ENCODE data around the gene ADD3. TPM values are rescaled to one million over a fixed set of nuclear protein-coding genes. Genes with fewer than 3 reads are reported as not detected.

The ADD3 gene
- 100 to 1,000 TPM in 1 of 2 donors, 10 to 100 TPM in 1; 60.3 to 123 TPM for total RNA-seq

DNA sequence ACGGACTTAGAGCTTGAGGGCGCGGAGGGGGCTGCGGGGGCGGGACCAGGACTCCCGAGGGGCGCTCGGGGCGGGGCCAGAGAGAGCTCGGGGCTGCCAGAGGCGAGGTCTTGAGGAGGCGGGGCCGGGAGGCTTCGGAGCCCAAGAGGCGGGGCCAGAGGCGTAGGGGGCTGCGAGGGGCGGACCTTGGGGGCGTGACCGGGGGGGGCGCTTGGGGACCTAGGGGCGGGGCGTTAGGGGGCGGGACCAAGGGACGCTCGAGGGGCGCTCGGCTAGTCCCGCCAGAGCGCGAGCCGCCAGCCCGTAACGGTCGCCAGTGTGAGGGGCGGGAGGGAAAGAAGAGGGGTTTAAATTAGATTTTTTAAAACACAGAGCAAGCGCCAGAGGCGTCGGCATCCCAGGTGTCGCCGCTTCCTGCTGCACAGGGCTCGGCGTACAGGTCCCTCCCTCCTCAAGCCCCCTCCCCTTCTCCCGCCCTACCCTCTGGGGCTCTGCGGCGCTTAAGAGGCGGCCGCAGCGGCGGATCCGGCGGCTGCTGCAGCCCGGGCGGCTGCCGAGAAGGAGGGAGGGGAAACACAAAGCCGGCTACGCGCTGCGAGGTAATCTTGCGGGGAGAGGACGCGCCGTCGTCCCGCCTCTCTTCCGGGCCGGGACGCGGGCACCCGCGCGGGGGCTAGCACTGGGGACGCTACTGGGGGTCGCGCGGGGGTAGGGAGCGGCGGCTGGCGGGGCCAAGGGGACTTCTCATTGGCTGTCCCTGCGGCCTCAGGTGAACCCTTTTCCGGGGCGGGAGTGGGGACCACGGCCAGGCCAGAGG, at the start of gene ADD3:
ADD3 (plus strand) TSS at position 284 of the 817 bp plus-strand sequence. CDS start 92,670 bp downstream, outside the sequence.
- peak; percentile 76 to 83 for DNase-seq (ENCODE audit: low spot score in 2 of 2)
- Mint-ChIP-seq H3K9me3 (no peaks in the 10 kb centered on the region), H3K36me3 (peaks cover 6 to 8% of the 10 kb centered on the region in 2 donors), H3K27ac (peak within 1 kb of the TSS in 1 of 2 donors; percentile 95)
- ATAC-seq = peak; percentile 58 to 70

DNA sequence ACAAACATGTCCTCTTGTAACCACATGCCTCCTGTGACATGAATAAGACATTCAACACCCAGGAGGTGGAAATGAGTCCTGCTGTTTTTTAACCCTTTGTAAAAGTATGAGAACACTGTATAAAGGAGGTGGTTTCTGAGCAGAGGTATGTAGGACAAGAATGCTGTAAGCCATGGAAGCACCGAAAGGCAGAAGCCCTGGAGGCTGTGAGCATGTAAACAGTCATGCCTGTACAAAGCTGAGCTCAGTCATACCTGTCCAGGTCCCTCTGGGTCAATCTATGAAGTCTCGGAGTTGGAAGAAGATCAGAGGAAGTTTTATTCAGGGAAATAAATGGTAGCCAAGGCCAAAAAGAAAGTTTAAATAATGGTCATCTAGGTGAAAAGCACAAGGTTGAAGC, 49.7 kb upstream of the ADD3 start:
- H3K27ac Mint-ChIP-seq = no peak overlapping the region
- ATAC-seq (no peak), DNase-seq (ENCODE audit: low spot score in 2 of 2) (no peak)
- peaks cover 0 to 3% of the 10 kb centered on the region in 2 donors for H3K9me3 Mint-ChIP-seq
- H3K36me3 Mint-ChIP-seq = no peaks in the 10 kb centered on the region

GRCh38 chr10:109959259-109960145, 48.3 kb upstream of the ADD3 start:
- H3K36me3 Mint-ChIP-seq = no peaks in the 10 kb centered on the region
- no peak for ATAC-seq
- no peak overlapping the region for H3K27ac Mint-ChIP-seq
- no peak for DNase-seq (ENCODE audit: low spot score in 2 of 2)
- H3K9me3 Mint-ChIP-seq = peaks cover 0 to 3% of the 10 kb centered on the region in 2 donors

- no peak for ATAC-seq
- Mint-ChIP-seq H3K36me3 (no peaks in the 10 kb centered on the region), H3K9me3 (peaks cover 0 to 3% of the 10 kb centered on the region in 2 donors), H3K27ac (peak overlapping the region in 1 of 2 donors; percentile 23)
- no peak for DNase-seq (ENCODE audit: low spot score in 2 of 2)
Observed at GRCh38 chr10:109960682-109961081, 47.1 kb upstream of the ADD3 start.

DNA sequence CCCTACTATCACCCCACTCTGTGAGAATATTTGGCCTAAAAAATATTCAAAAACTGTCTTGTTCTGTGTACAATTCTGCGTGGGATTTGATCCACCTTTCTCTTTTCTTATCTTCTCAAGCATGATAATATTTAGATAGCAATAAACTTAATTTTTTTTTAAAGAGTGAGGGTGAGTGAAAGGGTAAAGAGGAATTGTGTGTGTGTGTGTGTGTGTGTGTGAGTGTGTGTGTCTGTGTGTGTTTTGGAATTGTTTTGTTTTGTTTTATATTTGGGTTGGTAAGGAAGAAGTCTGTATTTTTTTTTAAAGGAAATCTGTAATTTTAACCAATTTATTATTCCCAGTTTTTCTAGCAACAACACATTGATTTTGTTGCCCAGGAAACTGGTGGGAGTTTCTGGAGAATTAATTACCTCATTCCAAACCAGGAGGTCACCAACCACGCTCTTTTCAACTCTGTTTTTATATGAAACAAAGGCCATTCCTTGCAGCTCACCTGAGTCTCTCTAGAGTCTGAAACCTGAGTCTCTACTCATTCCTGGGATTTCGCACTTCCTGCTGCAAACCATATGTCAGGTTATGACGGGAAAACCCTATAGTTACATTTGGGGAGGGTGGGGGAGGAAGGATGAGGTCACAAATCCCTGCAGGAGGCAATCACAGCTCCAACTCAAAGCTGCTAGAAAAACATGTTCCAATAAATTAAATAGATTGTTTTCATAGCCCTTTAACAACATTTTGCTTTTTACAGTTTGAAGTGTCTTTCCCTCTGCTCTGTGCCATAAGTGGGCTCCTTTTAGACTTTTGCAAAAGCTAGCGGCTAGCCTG, 46.4 kb upstream of the ADD3 start:
- ATAC-seq (no peak), DNase-seq (ENCODE audit: low spot score in 2 of 2) (no peak)
- no peak overlapping the region for H3K27ac Mint-ChIP-seq
- H3K9me3 Mint-ChIP-seq = peaks cover 0 to 3% of the 10 kb centered on the region in 2 donors
- no peaks in the 10 kb centered on the region for H3K36me3 Mint-ChIP-seq

- H3K27ac Mint-ChIP-seq = no peak overlapping the region
- no peaks in the 10 kb centered on the region for H3K36me3 Mint-ChIP-seq
- DNase-seq (ENCODE audit: low spot score in 2 of 2) = no peak
- no peaks in the 10 kb centered on the region for H3K9me3 Mint-ChIP-seq
- peak in 1 of 2 donors; percentile 32 for ATAC-seq
Observed at GRCh38 chr10:109962247-109962646, 45.5 kb upstream of the ADD3 start.

DNA sequence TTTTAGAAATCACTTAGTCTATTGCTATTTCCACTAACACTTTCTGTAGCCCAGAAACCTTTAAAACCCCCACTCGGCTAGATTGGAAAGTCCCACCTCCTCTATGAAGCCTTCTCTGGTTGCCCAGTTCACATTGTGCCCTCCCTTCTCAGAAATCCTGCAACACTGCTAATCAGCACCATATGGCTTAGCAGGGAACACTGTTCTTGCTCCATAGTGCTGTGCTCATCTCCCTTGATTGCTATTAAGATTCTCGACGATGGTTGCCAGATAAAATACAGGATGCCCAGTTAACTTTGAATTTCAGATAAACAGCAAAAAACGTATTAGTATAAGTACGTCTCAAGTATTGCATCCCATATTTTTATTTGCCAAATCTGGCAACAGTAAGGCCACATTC, 44.3 kb upstream of the ADD3 start:
- H3K36me3 Mint-ChIP-seq = no peaks in the 10 kb centered on the region

GRCh38 chr10:109964318-109964717, 43.5 kb upstream of the ADD3 start:
- H3K9me3 Mint-ChIP-seq = no peaks in the 10 kb centered on the region
- no peak overlapping the region for H3K27ac Mint-ChIP-seq
- no peak for ATAC-seq
- no peak for DNase-seq (ENCODE audit: low spot score in 2 of 2)
- H3K36me3 Mint-ChIP-seq = no peaks in the 10 kb centered on the region

More for the DNA sequence above, 44.3 kb upstream of the ADD3 start:
- no peaks in the 10 kb centered on the region for H3K9me3 Mint-ChIP-seq
- ATAC-seq = no peak
- no peak overlapping the region for H3K27ac Mint-ChIP-seq
- DNase-seq (ENCODE audit: low spot score in 2 of 2) = no peak

DNA sequence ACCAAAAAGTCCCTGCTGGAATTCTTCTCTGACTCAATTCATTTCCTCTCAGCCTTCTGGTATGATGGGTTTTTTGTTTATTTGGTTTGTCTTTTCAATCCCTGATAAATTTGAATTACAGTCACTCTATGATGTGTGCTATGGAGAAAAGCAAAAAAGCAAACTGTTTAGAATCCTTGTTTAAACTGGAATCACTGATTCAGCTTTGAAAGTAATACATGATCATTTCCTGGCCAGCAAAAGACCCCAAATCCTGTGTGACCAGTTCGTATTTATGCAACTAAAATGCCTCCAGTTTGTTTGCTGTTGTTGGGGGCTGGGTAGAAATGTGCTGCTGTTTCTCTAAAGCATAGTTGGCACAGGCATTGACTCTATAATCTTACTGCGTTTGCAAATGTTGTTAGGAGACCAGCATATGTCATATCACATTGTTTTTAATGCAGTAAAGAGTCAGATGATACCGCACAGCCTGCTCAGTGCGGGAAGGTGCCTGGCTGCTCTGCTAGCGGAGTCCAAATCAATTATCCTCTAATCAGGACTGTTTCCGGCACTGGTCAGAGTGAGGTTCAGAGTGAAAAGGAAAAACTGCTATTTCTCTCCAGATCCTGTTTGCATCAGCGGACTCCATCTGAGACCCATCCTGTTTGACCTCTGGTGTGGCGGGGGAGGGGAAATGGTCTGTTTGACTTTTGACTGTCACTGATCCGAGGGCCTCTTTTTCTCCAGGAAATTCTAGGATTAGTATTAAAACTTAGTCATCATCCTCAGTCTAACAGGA, 40.6 kb upstream of the ADD3 start:
- Mint-ChIP-seq H3K36me3 (no peaks in the 10 kb centered on the region), H3K27ac (no peak overlapping the region), H3K9me3 (no peaks in the 10 kb centered on the region)
- ATAC-seq = no peak
- DNase-seq (ENCODE audit: low spot score in 2 of 2) = no peak

DNA sequence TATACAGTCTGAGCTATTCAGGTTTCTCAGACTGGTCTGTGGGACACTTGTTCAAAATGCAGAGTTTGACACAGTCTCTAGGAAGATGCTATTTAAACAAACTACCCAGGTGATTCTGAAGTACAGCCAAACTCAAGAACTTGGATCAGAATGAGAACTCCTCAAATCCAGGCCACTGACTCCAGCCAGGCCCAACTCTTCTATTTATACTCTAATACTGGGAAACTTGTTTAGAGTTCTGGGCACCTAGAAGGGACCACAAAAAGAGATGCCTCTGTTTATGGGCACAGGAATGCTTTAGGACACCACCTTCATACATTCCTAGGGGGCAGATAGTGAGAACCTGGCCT, 40.1 kb upstream of the ADD3 start:
- H3K27ac Mint-ChIP-seq = no peak overlapping the region
- DNase-seq (ENCODE audit: low spot score in 2 of 2) (no peak), ATAC-seq (no peak)
- H3K36me3 Mint-ChIP-seq = no peaks in the 10 kb centered on the region
- H3K9me3 Mint-ChIP-seq = no peaks in the 10 kb centered on the region

- Mint-ChIP-seq H3K36me3 (no peaks in the 10 kb centered on the region), H3K9me3 (no peaks in the 10 kb centered on the region), H3K27ac (no peak overlapping the region)
- no peak for DNase-seq (ENCODE audit: low spot score in 2 of 2)
- ATAC-seq = no peak
Observed at GRCh38 chr10:109968953-109969759, 38.6 kb upstream of the ADD3 start.

DNA sequence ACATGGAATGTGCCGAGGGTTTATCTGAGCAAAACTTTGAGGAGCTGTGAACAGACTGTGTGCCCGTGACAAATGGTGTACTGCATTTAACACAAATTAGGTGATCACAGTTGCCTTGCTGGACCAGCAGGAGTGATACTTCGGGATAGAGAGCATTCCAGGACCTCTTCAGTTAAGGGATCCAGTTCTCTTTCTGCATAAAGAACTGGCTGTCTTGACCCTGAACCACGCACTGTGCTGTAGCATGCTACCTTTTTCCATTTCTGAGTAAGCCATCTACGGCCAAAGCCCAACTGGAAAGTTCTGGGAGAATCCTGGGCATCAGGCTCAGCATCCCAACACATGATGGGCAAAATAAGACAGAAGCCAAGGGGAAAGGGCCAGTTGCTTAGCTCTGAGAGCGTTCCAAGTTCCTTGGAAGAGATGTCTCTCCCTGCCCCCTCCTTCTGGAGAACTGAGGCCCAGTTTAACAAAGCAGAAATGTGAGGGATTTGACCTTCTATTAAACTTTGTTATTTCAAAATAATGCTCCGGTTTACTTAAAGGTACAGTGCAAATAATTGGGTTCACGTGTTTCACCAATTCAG, 37.9 kb upstream of the ADD3 start:
- ATAC-seq = no peak
- no peak overlapping the region for H3K27ac Mint-ChIP-seq
- no peaks in the 10 kb centered on the region for H3K36me3 Mint-ChIP-seq
- H3K9me3 Mint-ChIP-seq = no peaks in the 10 kb centered on the region
- DNase-seq (ENCODE audit: low spot score in 2 of 2) = no peak

DNA sequence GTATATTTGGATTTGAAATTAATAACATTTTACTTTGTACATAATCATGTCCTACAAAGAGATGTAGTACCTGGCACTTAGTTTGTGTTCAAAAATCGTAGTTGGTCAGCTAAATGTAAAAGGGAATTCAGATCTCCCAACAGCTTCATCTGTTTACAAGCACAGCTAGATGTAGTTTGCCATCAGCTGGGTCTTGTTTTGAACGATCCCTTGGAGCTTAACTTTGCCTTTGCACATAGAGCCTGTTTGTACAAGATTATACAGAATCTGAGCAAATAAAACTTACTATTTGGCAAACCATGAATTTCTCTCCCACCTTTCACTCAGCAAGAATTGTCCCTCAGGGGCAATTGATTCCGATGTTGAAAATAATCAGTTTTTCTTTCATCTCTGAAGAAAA, 36.1 kb upstream of the ADD3 start:
- Mint-ChIP-seq H3K27ac (no peak overlapping the region), H3K36me3 (no peaks in the 10 kb centered on the region), H3K9me3 (no peaks in the 10 kb centered on the region)
- DNase-seq (ENCODE audit: low spot score in 2 of 2) (no peak), ATAC-seq (no peak)

GRCh38 chr10:109972372-109973001, 35.3 kb upstream of the ADD3 start:
- DNase-seq (ENCODE audit: low spot score in 2 of 2) (no peak), ATAC-seq (no peak)
- Mint-ChIP-seq H3K27ac (no peak overlapping the region), H3K9me3 (no peaks in the 10 kb centered on the region), H3K36me3 (no peaks in the 10 kb centered on the region)
